Renal cortical epithelial cell (primary cell): ENCODE results near the gene LRP1B. TPM values are rescaled to one million over a fixed set of nuclear protein-coding genes. Genes with fewer than 3 reads are reported as not detected.

Experiments
- DNase-seq: peaks from one replicate; pipeline ENCODE4 v3.0.0-alpha.2; 2011; ENCODE audit warnings: low read depth
- total RNA-seq: library from RNA; depleted of rRNA; stranded (reverse); fragments of >200 nt; gene quantifications from 2 replicates; pipeline ENCODE4 v1.2.3, GENCODE V29; 2014

The LRP1B gene
- total RNA-seq, 1 donor from 2014 or later, result 4.3 TPM

GRCh38 chr2:140183056-140183765, 1947.6 kb downstream of the LRP1B start:
- DNase-seq, result no peak
